Smooth muscle cell (in vitro differentiated cells): ENCODE measurements around the gene LCK. TPM values are rescaled to one million over a fixed set of nuclear protein-coding genes. Genes with fewer than 3 reads are reported as not detected.

Experiments used
- DNase-seq: peaks from one replicate; lab custom pipeline; 2025; ENCODE audit not compliant: unreplicated experiment; lab: John Stamatoyannopoulos, UW
- H2AFZ ChIP-seq: fragments of 200-600 bp; sonication (generic); 2 replicates; pipeline ENCODE4 v1.6.0; 2016; ENCODE audit warnings: antibody characterized with exemption, low read depth, mild to moderate bottlenecking
- H3F3A ChIP-seq: fragments of 200-600 bp; sonication (generic); 2 replicates; pipeline ENCODE4 v1.6.0; 2017; ENCODE audit warnings: antibody characterized with exemption, low read depth
- H3K27ac ChIP-seq: fragments of 200-600 bp; sonication (generic); 2 replicates; pipeline ENCODE4 v1.5.1; 2016; ENCODE audit warnings: low read depth, mild to moderate bottlenecking
- H3K27me3 ChIP-seq: fragments of 200-600 bp; sonication (generic); 2 replicates; pipeline ENCODE4 v1.6.1; 2016; ENCODE audit warnings: low read depth, mild to moderate bottlenecking
- H3K36me3 ChIP-seq: fragments of 200-600 bp; sonication (generic); 2 replicates; pipeline ENCODE4 v1.5.1; 2016; ENCODE audit warnings: low read depth
- H3K4me1 ChIP-seq: fragments of 200-600 bp; sonication (generic); 2 replicates; pipeline ENCODE4 v1.5.1; 2016; ENCODE audit warnings: low read depth
- H3K4me2 ChIP-seq: fragments of 200-600 bp; sonication (generic); 2 replicates; pipeline ENCODE4 v1.6.0; 2016; ENCODE audit warnings: mild to moderate bottlenecking
- H3K4me3 ChIP-seq: fragments of 200-600 bp; sonication (generic); 2 replicates; pipeline ENCODE4 v1.5.1; 2016; ENCODE audit warnings: mild to moderate bottlenecking
- H3K79me2 ChIP-seq: fragments of 200-600 bp; sonication (generic); 2 replicates; pipeline ENCODE4 v1.6.0; 2016; ENCODE audit warnings: low read depth, mild to moderate bottlenecking
- H3K9ac ChIP-seq: fragments of 200-600 bp; sonication (generic); 2 replicates; pipeline ENCODE4 v1.6.0; 2016; ENCODE audit warnings: low read depth
- H3K9me3 ChIP-seq: fragments of 200-600 bp; sonication (generic); replicated peaks from 2 replicates; pipeline ENCODE4 v1.5.1; 2016; ENCODE audit warnings: low read depth
- H4K20me1 ChIP-seq: fragments of 200-600 bp; sonication (generic); 2 replicates; pipeline ENCODE4 v1.6.0; 2016; ENCODE audit warnings: low read depth
- CTCF ChIP-seq: fragments of 200-600 bp; sonication (generic); IDR thresholded peaks from 2 replicates; pipeline ENCODE4 v1.5.1; 2017; ENCODE audit warnings: borderline replicate concordance, mild to moderate bottlenecking, antibody characterized with exemption; ENCODE audit not compliant: insufficient read depth, poor library complexity, severe bottlenecking
- WGBS: methylation state at CpG from one replicate; pipeline ENCODE4 v1.1.7; 2016; ENCODE audit warnings: low lambda C conversion rate; 5-methylcytosine and 5-hydroxymethylcytosine counted together
- polyA plus RNA-seq: library from polyadenylated mRNA; unstranded; fragments of >200 nt; fragmentation: Nextera tagmentation; extraction: Ambion mirVana; gene quantifications from 2 replicates; pipeline ENCODE4 v1.2.1, GENCODE V29; 2016
- total RNA-seq: library from RNA; depleted of rRNA; stranded (reverse); fragments of >200 nt; gene quantifications from 2 replicates; pipeline ENCODE4 v1.2.3, GENCODE V29; 2014

The LCK gene
- total and polyA plus RNA-seq, 2 experiments from 2014 or later = 0.22 TPM; not detected in 1

- Histone ChIP-seq H3K4me1 (peaks cover 5% of the 10 kb centered on the region), H3K27me3 (no peaks in the 10 kb centered on the region), H3K79me2 (no peaks in the 10 kb centered on the region), H3K36me3 (no peaks in the 10 kb centered on the region), H3K27ac (no peak overlapping the region), H3F3A (peaks cover 4% of the 10 kb centered on the region), H3K9ac (no peak overlapping the region), H4K20me1 (no peaks in the 10 kb centered on the region), H3K9me3 (no peaks in the 10 kb centered on the region), H2AFZ (no peak overlapping the region), H3K4me3 (no peak overlapping the region), H3K4me2 (no peak overlapping the region)
- no peak for DNase-seq
- no peak for TF ChIP-seq CTCF
- 82% methylated on average over 4 of the region's 4 CpGs for WGBS
Measured at GRCh38 chr1:32286763-32287162, 35.7 kb downstream of the LCK start.

GRCh38 chr1:32289256-32289655 lies 38.2 kb downstream of the LCK start:
- Histone ChIP-seq H2AFZ (no peak overlapping the region), H3F3A (peaks cover 4% of the 10 kb centered on the region), H3K36me3 (no peaks in the 10 kb centered on the region), H3K27me3 (no peaks in the 10 kb centered on the region), H3K9ac (no peak overlapping the region), H3K27ac (no peak overlapping the region), H3K4me2 (no peak overlapping the region), H4K20me1 (peaks cover 17% of the 10 kb centered on the region), H3K79me2 (peaks cover 21% of the 10 kb centered on the region), H3K4me3 (no peak overlapping the region), H3K9me3 (no peaks in the 10 kb centered on the region), H3K4me1 (peaks cover 12% of the 10 kb centered on the region)
- WGBS = 97% methylated on average over 7 of the region's 7 CpGs
- TF ChIP-seq CTCF = no peak
- DNase-seq = no peak

GRCh38 chr1:32291145-32291707 lies 40.2 kb downstream of the LCK start:
- peaks cover 12% of the 10 kb centered on the region for H3K4me1 ChIP-seq
- peaks cover 4% of the 10 kb centered on the region for H3F3A ChIP-seq
- peak overlapping the region; percentile 85 for H3K4me2 ChIP-seq
- H3K9me3 ChIP-seq = no peaks in the 10 kb centered on the region
- no peak for DNase-seq
- no peak for TF ChIP-seq CTCF
- peak overlapping the region; percentile 70 for H3K27ac ChIP-seq
- H3K79me2 ChIP-seq = peaks cover 41% of the 10 kb centered on the region
- H3K36me3 ChIP-seq = no peaks in the 10 kb centered on the region
- H4K20me1 ChIP-seq = peaks cover 33% of the 10 kb centered on the region
- peak overlapping the region; percentile 36 for H3K9ac ChIP-seq
- H3K4me3 ChIP-seq = peak overlapping the region; percentile 77
- H2AFZ ChIP-seq = peak overlapping the region; percentile 86
- 76% methylated on average over 10 of the region's 10 CpGs for WGBS
- H3K27me3 ChIP-seq = no peaks in the 10 kb centered on the region
